GM12878 (cell line): ENCODE results near the gene CAMK2G. TPM values are rescaled to one million over a fixed set of nuclear protein-coding genes. Genes with fewer than 3 reads are reported as not detected.

Experiments
- ATAC-seq: fragments of 200-7000 bp; cut with Tn5 transposase; 3 replicates; pipeline ENCODE4 v1.9.1; 2020; ENCODE audit warnings: mild to moderate bottlenecking, moderate library complexity
- BruUV-seq: library from RNA; stranded (reverse); fragments of 400-500 nt; replicated peaks from 2 replicates; lab custom pipeline; 2021; lab: Mats Ljungman, UMichigan
- CTCF ChIA-PET: fragments of 300-600 bp; sonication (Branson Sonifier 250); formaldehyde crosslinking; extraction: SDS; loops from one replicate; lab custom pipeline; 2021; ENCODE audit warnings: inconsistent platforms; lab: Yijun Ruan, JAX
- POLR2A ChIA-PET: fragments of 350-600 bp; formaldehyde crosslinking; extraction: SDS; loops from one replicate; lab custom pipeline; 2021; ENCODE audit warnings: inconsistent platforms; lab: Charles Lee
- RAD21 ChIA-PET: fragments of 300-600 bp; sonication (Branson Sonifier 250); formaldehyde crosslinking; loops from one replicate; lab custom pipeline; 2023; ENCODE audit warnings: antibody characterized with exemption; ENCODE audit not compliant: unreplicated experiment; lab: Charles Lee
- SMC1A ChIA-PET: fragments of 300-600 bp; sonication (Branson Sonifier 250); formaldehyde crosslinking; loops from one replicate; lab custom pipeline; 2023; ENCODE audit not compliant: unreplicated experiment, uncharacterized antibody; lab: Charles Lee
- DNase-seq: peaks from one replicate; pipeline ENCODE4 v3.0.0-alpha.2; 2011; ENCODE audit warnings: low read depth, low spot score
- FAIRE-seq: peaks from 3 replicates; lab custom pipeline; 2011; peaks lifted over from hg19 to GRCh38; lab: Jason Lieb, UNC
- H2AFZ ChIP-seq: 2 replicates; pipeline ENCODE4 v1.6.0; 2011; ENCODE audit warnings: low read depth, low read length, control low read depth; ENCODE audit not compliant: control insufficient read depth
- H3K27ac ChIP-seq: 2 replicates; pipeline ENCODE4 v1.5.1; 2011; ENCODE audit warnings: control low read depth; ENCODE audit not compliant: control insufficient read depth, insufficient read depth
- H3K27me3 ChIP-seq, 2 experiments: replicated peaks in 1 of 2; 2 replicates each; pipeline versions ENCODE4 v1.6.0 to v1.6.1; 2011; ENCODE audit warnings: low read length in 1 of 2; ENCODE audit not compliant: control insufficient read depth in 2 of 2, insufficient read depth in 2 of 2
- H3K36me3 ChIP-seq, 2 experiments: 2 replicates each; pipeline ENCODE4 v1.5.1; 2011; ENCODE audit warnings: low read length in 1 of 2; ENCODE audit not compliant: control insufficient read depth in 2 of 2, insufficient read depth in 2 of 2
- H3K4me1 ChIP-seq: 2 replicates; pipeline ENCODE4 v1.6.1; 2011; ENCODE audit warnings: mild to moderate bottlenecking, low read length, moderate library complexity, mixed read lengths; ENCODE audit not compliant: control insufficient read depth, insufficient read depth
- H3K4me2 ChIP-seq: 2 replicates; pipeline ENCODE4 v1.6.0; 2011; ENCODE audit warnings: control low read depth; ENCODE audit not compliant: control insufficient read depth, insufficient read depth
- H3K4me3 ChIP-seq: fragments of 200-600 bp; sonication (generic); 2 replicates; pipeline ENCODE4 v1.5.1; 2016
- H3K79me2 ChIP-seq: 2 replicates; pipeline ENCODE4 v1.6.0; 2011; ENCODE audit warnings: low read length; ENCODE audit not compliant: control insufficient read depth, insufficient read depth
- H3K9ac ChIP-seq: 2 replicates; pipeline ENCODE4 v1.8.0; 2011; ENCODE audit warnings: low read length, control low read depth, mixed read lengths; ENCODE audit not compliant: control insufficient read depth, insufficient read depth
- H3K9me3 ChIP-seq: replicated peaks from 3 replicates; pipeline ENCODE4 v1.5.1; 2011; ENCODE audit warnings: mild to moderate bottlenecking, low read length; ENCODE audit not compliant: control insufficient read depth, insufficient read depth
- H4K20me1 ChIP-seq: 2 replicates; pipeline ENCODE4 v1.6.0; 2011; ENCODE audit not compliant: control insufficient read depth, insufficient read depth
- DPF2 ChIP-seq: fragments of 450-650 bp; IDR thresholded peaks from 2 replicates; pipeline ENCODE4 v1.6.1; 2017; ENCODE audit warnings: mild to moderate bottlenecking
- RAD21 ChIP-seq: IDR thresholded peaks from 2 replicates; pipeline ENCODE4 v1.6.1; 2011; ENCODE audit warnings: mild to moderate bottlenecking, low read depth, low read length, moderate library complexity; ENCODE audit not compliant: insufficient read depth
- WGBS: methylation state at CpG from one replicate; pipeline ENCODE4 v1.1.6; 2016; ENCODE audit warnings: low lambda C conversion rate; ENCODE audit not compliant: insufficient replicate concordance, insufficient coverage; ENCODE audit errors: missing lambda C conversion rate; 5-methylcytosine and 5-hydroxymethylcytosine counted together
- in situ Hi-C: fragments of 300-500 bp; cut with MboI; formaldehyde crosslinking; loops from 9 replicates; pipeline ENCODE4 v1.14.3; 2018; ENCODE audit warnings: mixed read lengths
- intact Hi-C: fragments of 100-400 bp; cut with micrococcal nuclease; formaldehyde crosslinking; loops from one replicate; pipeline ENCODE4 v1.14.2; 2022; ENCODE audit not compliant: unreplicated experiment
- polyA plus RNA-seq, 11 experiments: library from polyadenylated mRNA; depleted of rRNA in 4 of 11; unstranded in 6 of 11; stranded (reverse) in 5 of 11; fragments of >200 nt; fragmentation: Nextera tagmentation in 4 of 11; fragmentation: Illumina TruSeq in 1 of 11; extraction: Ambion mirVana in 4 of 11; extraction: Trizol in 1 of 11; gene quantifications; 1 replicate in 1 of 11; 2 replicates in 10 of 11; pipeline versions ENCODE4 v1.2.1 to v1.2.3, GENCODE V29; 2011 to 2016; ENCODE audit warnings: inconsistent platforms in 2 of 11, missing spikeins in 2 of 11, low read depth in 1 of 11
- total RNA-seq, 4 experiments: library from RNA; depleted of rRNA in 3 of 4; stranded (reverse); fragments of >200 nt in 3 of 4; fragmentation: Illumina TruSeq in 1 of 4; extraction: Trizol in 1 of 4; gene quantifications; 2 replicates each; pipeline versions ENCODE4 v1.2.1 to v1.2.3, GENCODE V29; 2013 to 2021

The CAMK2G gene
- total and polyA plus RNA-seq, 10 of the 15 experiments (the other 5 are each of a cell fraction or from before 2014, with no cell fraction given), result 5.5 to 24.3 (median 16.9) TPM

DNA sequence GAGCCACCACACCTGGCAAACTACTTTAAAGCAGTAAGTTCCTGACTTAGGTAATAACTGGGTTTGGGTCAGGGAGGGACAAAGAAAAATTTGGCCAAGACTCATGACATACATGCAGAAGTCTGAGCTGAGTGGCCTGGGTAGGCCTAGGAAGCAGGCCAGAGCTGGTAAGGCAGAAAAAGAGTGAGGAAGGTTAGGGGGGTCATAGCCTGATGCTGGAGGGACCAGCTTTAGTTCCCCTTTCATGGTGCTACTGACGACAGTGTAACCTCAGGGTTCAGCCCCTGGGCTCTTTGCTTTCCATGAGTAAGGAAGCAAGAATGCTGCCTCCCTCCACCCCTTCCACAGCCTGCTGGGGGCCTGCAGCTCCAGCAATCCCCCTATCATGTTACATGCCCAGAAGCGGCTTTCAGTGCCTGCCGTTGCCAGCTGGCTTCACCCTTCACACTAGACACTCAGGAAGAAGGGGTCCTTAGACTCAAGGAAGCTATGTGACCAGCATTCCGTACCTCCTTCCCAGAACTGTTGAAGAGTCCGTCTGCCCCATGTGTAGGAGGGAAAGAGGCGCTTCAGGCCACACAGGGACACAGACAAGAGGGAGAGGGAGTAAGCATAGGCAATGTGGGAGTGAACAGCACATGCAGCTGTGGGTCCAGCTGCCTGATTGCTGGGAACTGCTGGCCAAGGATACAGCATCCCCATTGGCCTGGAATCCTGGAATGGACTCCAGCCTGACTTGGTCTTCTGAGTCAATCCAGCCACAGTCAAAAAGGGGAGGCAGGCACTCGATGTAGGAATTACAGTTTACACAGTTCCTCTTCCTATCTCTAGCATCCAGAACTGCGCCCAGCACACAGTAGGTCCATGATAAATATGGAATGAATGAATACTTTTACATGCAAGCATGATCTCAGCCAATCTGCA, 32.4 kb upstream of the CAMK2G start:
- TF ChIP-seq RAD21 (no peak), DPF2 (peak; percentile 31; the same call in 1 of the 2 replicates)
- Histone ChIP-seq H3K36me3 (no peaks in the 10 kb centered on the region), H3K79me2 (no peaks in the 10 kb centered on the region), H3K4me1 (peaks cover 18% of the 10 kb centered on the region), H3K27me3 (peaks cover 0 to 5% of the 10 kb centered on the region in 2 experiments), H2AFZ (no peak overlapping the region), H3K4me2 (no peak overlapping the region), H3K4me3 (no peak overlapping the region), H3K9ac (no peak overlapping the region), H3K27ac (no peak overlapping the region), H4K20me1 (0 out of 2 replicates have a peak, but pooled peaks cover 4% of the 10 kb centered on the region), H3K9me3 (no peaks in the 10 kb centered on the region)
- BruUV-seq, result no TSS peak
- RAD21 ChIA-PET, result interaction anchor here (0.8 to 3.1 kb wide), 3 partner anchors 13 to 171 kb away, joined by 3 to 19 read pairs (median 3); no protein-coding TSS in a partner anchor
- CTCF ChIA-PET, result interaction anchor here (1.1 to 7.1 kb wide), 3 partner anchors 19 to 35 kb away, joined by 3 to 40 read pairs (median 10); no protein-coding TSS in a partner anchor
- DNase-seq, result no peak
- intact Hi-C loops, result no loop called here
- ATAC-seq, result no peak
- POLR2A ChIA-PET, result interaction anchor here (0.5 to 0.8 kb wide), 3 partner anchors 13 to 812 kb away, joined by 3 to 5 read pairs (median 3); no protein-coding TSS in a partner anchor
- no peak for FAIRE-seq
- in situ Hi-C loops, result no loop called here
- SMC1A ChIA-PET, result interaction anchor here (0.8 to 2.2 kb wide), 5 partner anchors 9 to 29 kb away, joined by 3 to 11 read pairs (median 4); no protein-coding TSS in a partner anchor
- 67% methylated on average over 8 of the region's 8 CpGs for WGBS
